Retinal pigment epithelial cell (primary cell): ENCODE results near the gene EHHADH.
"Not testable (repeated sequence)": the region's sequence is repeated elsewhere in the genome, so short reads cannot be mapped to it uniquely, and the experiment has no call there.

ENCODE experiments used
- DNase-seq: peaks from one replicate; pipeline ENCODE4 v3.0.0-alpha.2; 2010; ENCODE audit warnings: low read depth
- H3K4me3 ChIP-seq: 2 replicates; pipeline ENCODE4 v1.5.1; 2011; ENCODE audit warnings: mild to moderate bottlenecking, low read length, control low read depth, moderate library complexity
- CTCF ChIP-seq: conservative IDR thresholded peaks from 2 replicates; pipeline ENCODE4 v1.5.1; 2011; ENCODE audit warnings: low read depth, low read length, control low read depth, inconsistent platforms

EHHADH gene

GRCh38 chr3:185253645-185254410 lies at the start of gene EHHADH:
EHHADH (minus strand) TSS chr3:185254049; CDS start chr3:185254022, 27 bp downstream.
- peak within 1 kb of the TSS; percentile 73 for H3K4me3 ChIP-seq
- no peak for TF ChIP-seq CTCF
- peak; percentile 21 for DNase-seq

- DNase-seq = not testable (repeated sequence)
Measured at GRCh38 chr3:185299918-185300426, 46.1 kb upstream of the EHHADH start.

GRCh38 chr3:185297867-185298266 lies 44.0 kb upstream of the EHHADH start:
- no peak for DNase-seq
- TF ChIP-seq CTCF = no peak
- no peak overlapping the region for H3K4me3 ChIP-seq

More at GRCh38 chr3:185299918-185300426, 46.1 kb upstream of the EHHADH start:
- not testable (repeated sequence) for H3K4me3 ChIP-seq

- TF ChIP-seq CTCF = no peak
- no peak for DNase-seq
- H3K4me3 ChIP-seq = no peak overlapping the region
Measured at GRCh38 chr3:185292238-185292637, 38.4 kb upstream of the EHHADH start.

GRCh38 chr3:185290266-185290665 lies 36.4 kb upstream of the EHHADH start:
- no peak overlapping the region for H3K4me3 ChIP-seq
- TF ChIP-seq CTCF = no peak
- DNase-seq = no peak

- no peak for DNase-seq
- no peak for TF ChIP-seq CTCF
- peak overlapping the region; percentile 93 for H3K4me3 ChIP-seq
Measured at GRCh38 chr3:185283374-185283935, 29.6 kb upstream of the EHHADH start.

- H3K4me3 ChIP-seq = peak overlapping the region; percentile 93
- peak; percentile 80 for DNase-seq
- TF ChIP-seq CTCF = no peak
Measured at GRCh38 chr3:185282696-185283373, 29.0 kb upstream of the EHHADH start.
